ENCODE measurements around the gene ADAMTS12. TPM values are rescaled to one million over a fixed set of nuclear protein-coding genes. Genes with fewer than 3 reads are reported as not detected.

Gene ADAMTS12
- polyA plus RNA-seq, 1 experiment, result 46.8 TPM

DNA sequence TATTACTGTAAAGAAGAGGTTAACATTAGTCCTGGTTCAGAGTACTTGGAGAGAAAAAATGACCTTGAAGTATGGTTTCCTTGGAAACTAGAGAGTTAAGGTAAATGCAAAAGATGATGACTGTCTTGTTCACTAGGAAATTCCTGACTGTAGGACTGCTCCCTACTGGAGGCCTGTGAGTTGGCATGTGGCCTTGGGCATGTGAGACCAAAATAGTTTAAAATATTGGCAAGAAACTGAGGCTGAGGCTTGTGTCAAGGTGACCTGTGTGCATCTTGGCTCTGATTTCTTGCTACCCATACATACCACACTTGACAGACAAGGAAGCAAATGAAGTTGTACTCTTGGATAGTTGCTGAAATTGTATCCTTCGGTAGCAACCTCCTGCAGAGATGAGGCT, 354.6 kb downstream of the ADAMTS12 start:
- Histone ChIP-seq H3K9me3 (ENCODE audit: control insufficient read depth, insufficient read depth, low read length) (no peaks in the 10 kb centered on the region), H3K27me3 (ENCODE audit: control insufficient read depth, insufficient read depth, low read length) (no peaks in the 10 kb centered on the region), H3K27ac (ENCODE audit: low read depth, low read length) (no peak overlapping the region), H3K4me3 (ENCODE audit: low read depth, low read length) (no peak overlapping the region)
- CTCF ChIA-PET, result no interaction called here
- POLR2A ChIA-PET, result no interaction called here
- no peak for DNase-seq (ENCODE audit: low read depth, low spot score)
- TF ChIP-seq, protein P1, sequence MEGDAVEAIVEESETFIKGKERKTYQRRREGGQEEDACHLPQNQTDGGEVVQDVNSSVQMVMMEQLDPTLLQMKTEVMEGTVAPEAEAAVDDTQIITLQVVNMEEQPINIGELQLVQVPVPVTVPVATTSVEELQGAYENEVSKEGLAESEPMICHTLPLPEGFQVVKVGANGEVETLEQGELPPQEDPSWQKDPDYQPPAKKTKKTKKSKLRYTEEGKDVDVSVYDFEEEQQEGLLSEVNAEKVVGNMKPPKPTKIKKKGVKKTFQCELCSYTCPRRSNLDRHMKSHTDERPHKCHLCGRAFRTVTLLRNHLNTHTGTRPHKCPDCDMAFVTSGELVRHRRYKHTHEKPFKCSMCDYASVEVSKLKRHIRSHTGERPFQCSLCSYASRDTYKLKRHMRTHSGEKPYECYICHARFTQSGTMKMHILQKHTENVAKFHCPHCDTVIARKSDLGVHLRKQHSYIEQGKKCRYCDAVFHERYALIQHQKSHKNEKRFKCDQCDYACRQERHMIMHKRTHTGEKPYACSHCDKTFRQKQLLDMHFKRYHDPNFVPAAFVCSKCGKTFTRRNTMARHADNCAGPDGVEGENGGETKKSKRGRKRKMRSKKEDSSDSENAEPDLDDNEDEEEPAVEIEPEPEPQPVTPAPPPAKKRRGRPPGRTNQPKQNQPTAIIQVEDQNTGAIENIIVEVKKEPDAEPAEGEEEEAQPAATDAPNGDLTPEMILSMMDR (IDR thresholded peaks at IDR 0.05; ENCODE audit: low read depth, low read length), result no peak

DNA sequence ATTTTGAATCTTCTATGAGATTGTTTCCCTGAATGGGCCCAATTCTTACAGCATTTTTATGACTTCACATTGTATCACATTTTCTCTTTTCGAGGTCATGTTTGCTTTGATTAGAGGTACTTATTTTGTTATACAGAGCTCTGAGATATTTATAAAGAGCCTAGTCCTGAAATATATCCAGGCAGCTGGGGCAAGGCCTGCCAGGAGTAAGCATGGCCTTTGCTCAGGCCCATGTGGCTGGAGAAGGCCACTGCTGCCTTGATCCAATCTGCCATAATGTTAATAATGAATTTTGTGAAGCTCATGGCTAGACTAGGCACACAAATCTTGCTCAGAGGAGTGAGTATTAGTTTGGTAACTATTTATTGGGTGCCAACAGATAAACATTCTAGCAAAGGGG, 355.0 kb downstream of the ADAMTS12 start:
- no peak overlapping the region for H3K4me3 ChIP-seq (ENCODE audit: low read depth, low read length)
- no peak for DNase-seq (ENCODE audit: low read depth, low spot score)
- H3K27me3 ChIP-seq (ENCODE audit: control insufficient read depth, insufficient read depth, low read length), result no peaks in the 10 kb centered on the region
- TF ChIP-seq, protein P1 (IDR thresholded peaks at IDR 0.05; ENCODE audit: low read depth, low read length), result no peak
- ChIA-PET CTCF (interaction anchor here (1.0 kb wide), 1 partner anchor 398 kb away, joined by 3 read pairs; no protein-coding TSS in a partner anchor), POLR2A (no interaction called here)
- H3K27ac ChIP-seq (ENCODE audit: low read depth, low read length), result no peak overlapping the region
- H3K9me3 ChIP-seq (ENCODE audit: control insufficient read depth, insufficient read depth, low read length), result no peaks in the 10 kb centered on the region

DNA sequence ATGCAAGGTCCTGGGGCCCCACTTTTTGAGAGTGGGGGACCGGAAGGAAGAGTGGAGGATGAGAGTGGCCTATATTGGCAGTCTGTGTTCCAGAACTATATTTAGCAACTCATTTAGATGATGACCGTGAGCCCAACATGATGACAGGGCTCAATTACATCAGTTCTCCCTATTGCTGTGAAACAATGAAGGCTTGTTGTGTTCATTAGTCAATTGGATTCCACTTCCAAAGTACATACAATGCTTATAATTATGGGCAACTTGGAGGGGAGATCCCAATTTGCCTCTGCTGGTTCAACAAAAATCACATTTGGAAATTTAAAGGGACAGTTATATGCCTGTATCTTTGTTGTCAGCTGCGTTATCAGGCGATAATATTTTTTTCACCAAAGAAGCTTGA, 360.0 kb downstream of the ADAMTS12 start:
- no peak overlapping the region for H3K27ac ChIP-seq (ENCODE audit: low read depth, low read length)
- H3K9me3 ChIP-seq (ENCODE audit: control insufficient read depth, insufficient read depth, low read length), result no peaks in the 10 kb centered on the region
- no peak overlapping the region for H3K4me3 ChIP-seq (ENCODE audit: low read depth, low read length)
- no peaks in the 10 kb centered on the region for H3K27me3 ChIP-seq (ENCODE audit: control insufficient read depth, insufficient read depth, low read length)
- TF ChIP-seq, protein P1 (IDR thresholded peaks at IDR 0.05; ENCODE audit: low read depth, low read length), result no peak
- ChIA-PET CTCF (interaction anchor here (0.5 kb wide), 1 partner anchor 403 kb away, joined by 10 read pairs; no protein-coding TSS in a partner anchor), POLR2A (no interaction called here)
- no peak for DNase-seq (ENCODE audit: low read depth, low spot score)

GRCh38 chr5:33531037-33531298, 360.8 kb downstream of the ADAMTS12 start:
- no peak overlapping the region for H3K27ac ChIP-seq (ENCODE audit: low read depth, low read length)
- DNase-seq (ENCODE audit: low read depth, low spot score), result no peak
- TF ChIP-seq, protein P1 (IDR thresholded peaks at IDR 0.05; ENCODE audit: low read depth, low read length), result no peak
- CTCF ChIA-PET, result no interaction called here
- no peak overlapping the region for H3K4me3 ChIP-seq (ENCODE audit: low read depth, low read length)
- H3K27me3 ChIP-seq (ENCODE audit: control insufficient read depth, insufficient read depth, low read length), result no peaks in the 10 kb centered on the region
- POLR2A ChIA-PET, result no interaction called here
- no peaks in the 10 kb centered on the region for H3K9me3 ChIP-seq (ENCODE audit: control insufficient read depth, insufficient read depth, low read length)

DNA sequence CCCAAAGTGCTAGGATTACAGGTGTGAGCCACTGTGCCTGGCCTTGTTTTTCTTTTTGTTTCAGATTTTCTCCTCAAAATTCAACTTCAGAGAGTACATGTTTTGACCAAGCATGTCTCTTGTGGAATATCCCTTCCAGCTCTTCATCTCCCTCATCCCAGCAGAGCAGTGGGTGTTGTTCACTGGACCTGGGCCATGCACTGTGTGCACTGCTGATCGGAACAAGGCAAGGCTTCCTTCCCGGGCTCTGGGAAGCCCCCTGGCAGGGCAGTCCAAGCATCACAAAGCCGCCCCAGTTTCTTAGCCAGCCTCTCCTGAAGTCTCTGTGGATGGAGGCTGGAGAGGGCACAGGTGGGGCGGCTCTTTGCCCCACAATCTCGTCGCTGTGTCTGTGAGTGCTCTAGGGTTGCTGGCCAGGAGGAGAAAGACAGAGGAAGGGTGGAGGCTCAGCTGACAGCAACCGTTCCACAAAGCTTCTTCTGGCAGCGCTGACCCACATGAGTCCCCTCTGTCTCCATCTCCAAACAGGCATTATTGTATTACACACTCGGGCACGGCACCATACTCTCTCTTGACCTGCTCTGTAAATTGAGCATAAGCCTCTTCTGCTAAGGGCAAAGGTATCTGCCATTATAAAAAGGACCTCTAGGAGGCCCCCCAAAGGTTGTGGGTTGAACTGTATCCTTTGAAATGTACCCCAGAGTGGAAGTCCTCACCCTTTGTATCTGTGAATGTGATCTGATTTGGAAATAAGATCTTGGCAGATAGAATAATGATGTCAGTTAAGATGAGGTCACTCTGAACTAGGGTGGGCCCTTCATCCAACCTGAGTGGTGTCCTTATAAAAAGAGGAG, 361.4 kb downstream of the ADAMTS12 start:
- CTCF ChIA-PET, result no interaction called here
- POLR2A ChIA-PET, result no interaction called here
- Histone ChIP-seq H3K27me3 (ENCODE audit: control insufficient read depth, insufficient read depth, low read length) (no peaks in the 10 kb centered on the region), H3K9me3 (ENCODE audit: control insufficient read depth, insufficient read depth, low read length) (no peaks in the 10 kb centered on the region), H3K27ac (ENCODE audit: low read depth, low read length) (no peak overlapping the region), H3K4me3 (ENCODE audit: low read depth, low read length) (no peak overlapping the region)
- TF ChIP-seq, protein P1 (IDR thresholded peaks at IDR 0.05; ENCODE audit: low read depth, low read length), result no peak
- no peak for DNase-seq (ENCODE audit: low read depth, low spot score)
